Neural crest cell (in vitro differentiated cells): ENCODE measurements around the gene PLN. TPM values are rescaled to one million over a fixed set of nuclear protein-coding genes. Genes with fewer than 3 reads are reported as not detected.

ENCODE experiments used
- DNase-seq: peaks from one replicate; pipeline ENCODE4 v3.0.0; 2021; ENCODE audit warnings: low read depth, mixed read lengths, low spot score
- H3K27ac Mint-ChIP-seq: one replicate; pipeline ENCODE4 v1.8.0; 2021; ENCODE audit warnings: mild to moderate bottlenecking, mixed read lengths; ENCODE audit not compliant: unreplicated experiment
- H3K27me3 Mint-ChIP-seq: 2 replicates; pipeline ENCODE4 v1.8.0; 2021; ENCODE audit warnings: low read depth, mild to moderate bottlenecking, mixed read lengths
- H3K36me3 Mint-ChIP-seq: 2 replicates; pipeline ENCODE4 v1.8.0; 2021; ENCODE audit warnings: low read depth, mild to moderate bottlenecking, mixed read lengths
- H3K4me1 Mint-ChIP-seq: 2 replicates; pipeline ENCODE4 v1.8.0; 2021; ENCODE audit warnings: mixed read lengths
- H3K4me3 Mint-ChIP-seq: one replicate; pipeline ENCODE4 v1.8.0; 2021; ENCODE audit warnings: mild to moderate bottlenecking, mixed read lengths
- H3K9me3 Mint-ChIP-seq: 2 replicates; pipeline ENCODE4 v1.8.0; 2021; ENCODE audit warnings: mixed read lengths
- total RNA-seq: library from RNA; stranded (reverse); gene quantifications from 2 replicates; pipeline ENCODE4 v1.2.1, GENCODE V29; 2021
- TF ChIP-seq, protein P1 (sequence below): fragments of 200-600 bp; sonication (generic); conservative IDR thresholded peaks from 2 replicates; pipeline ENCODE4 v1.5.0; 2021; ENCODE audit warnings: antibody characterized with exemption, mild to moderate bottlenecking

The PLN gene
- total RNA-seq, 1 donor from 2014 or later, result not detected

DNA sequence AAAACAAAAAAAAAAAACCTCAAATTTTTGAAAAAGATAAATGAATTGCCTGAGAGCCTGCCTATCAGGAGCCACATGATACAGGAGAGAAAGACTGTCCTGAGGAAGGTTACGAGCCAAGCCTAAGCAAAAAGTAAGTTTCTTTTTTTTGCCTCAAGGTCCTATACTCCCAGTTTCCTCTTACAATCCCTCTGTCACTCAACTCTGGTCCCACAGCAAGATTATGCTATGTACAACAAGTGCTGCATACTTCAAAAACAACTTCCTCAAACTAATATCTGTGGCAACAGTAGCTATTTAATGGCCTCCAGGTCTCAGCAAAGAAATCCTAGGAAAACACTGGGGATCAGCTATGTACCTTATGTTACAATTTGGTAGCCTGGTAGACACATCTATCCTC, 46.8 kb downstream of the PLN start:
- no peak for DNase-seq
- H3K9me3 Mint-ChIP-seq, result peaks cover 5% of the 10 kb centered on the region
- H3K36me3 Mint-ChIP-seq, result peaks cover 10% of the 10 kb centered on the region
- H3K4me3 Mint-ChIP-seq, result no peak overlapping the region
- H3K27ac Mint-ChIP-seq, result no peak overlapping the region
- TF ChIP-seq, protein P1, sequence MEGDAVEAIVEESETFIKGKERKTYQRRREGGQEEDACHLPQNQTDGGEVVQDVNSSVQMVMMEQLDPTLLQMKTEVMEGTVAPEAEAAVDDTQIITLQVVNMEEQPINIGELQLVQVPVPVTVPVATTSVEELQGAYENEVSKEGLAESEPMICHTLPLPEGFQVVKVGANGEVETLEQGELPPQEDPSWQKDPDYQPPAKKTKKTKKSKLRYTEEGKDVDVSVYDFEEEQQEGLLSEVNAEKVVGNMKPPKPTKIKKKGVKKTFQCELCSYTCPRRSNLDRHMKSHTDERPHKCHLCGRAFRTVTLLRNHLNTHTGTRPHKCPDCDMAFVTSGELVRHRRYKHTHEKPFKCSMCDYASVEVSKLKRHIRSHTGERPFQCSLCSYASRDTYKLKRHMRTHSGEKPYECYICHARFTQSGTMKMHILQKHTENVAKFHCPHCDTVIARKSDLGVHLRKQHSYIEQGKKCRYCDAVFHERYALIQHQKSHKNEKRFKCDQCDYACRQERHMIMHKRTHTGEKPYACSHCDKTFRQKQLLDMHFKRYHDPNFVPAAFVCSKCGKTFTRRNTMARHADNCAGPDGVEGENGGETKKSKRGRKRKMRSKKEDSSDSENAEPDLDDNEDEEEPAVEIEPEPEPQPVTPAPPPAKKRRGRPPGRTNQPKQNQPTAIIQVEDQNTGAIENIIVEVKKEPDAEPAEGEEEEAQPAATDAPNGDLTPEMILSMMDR, result no peak
- H3K4me1 Mint-ChIP-seq, result peaks cover 14% of the 10 kb centered on the region
- no peaks in the 10 kb centered on the region for H3K27me3 Mint-ChIP-seq

DNA sequence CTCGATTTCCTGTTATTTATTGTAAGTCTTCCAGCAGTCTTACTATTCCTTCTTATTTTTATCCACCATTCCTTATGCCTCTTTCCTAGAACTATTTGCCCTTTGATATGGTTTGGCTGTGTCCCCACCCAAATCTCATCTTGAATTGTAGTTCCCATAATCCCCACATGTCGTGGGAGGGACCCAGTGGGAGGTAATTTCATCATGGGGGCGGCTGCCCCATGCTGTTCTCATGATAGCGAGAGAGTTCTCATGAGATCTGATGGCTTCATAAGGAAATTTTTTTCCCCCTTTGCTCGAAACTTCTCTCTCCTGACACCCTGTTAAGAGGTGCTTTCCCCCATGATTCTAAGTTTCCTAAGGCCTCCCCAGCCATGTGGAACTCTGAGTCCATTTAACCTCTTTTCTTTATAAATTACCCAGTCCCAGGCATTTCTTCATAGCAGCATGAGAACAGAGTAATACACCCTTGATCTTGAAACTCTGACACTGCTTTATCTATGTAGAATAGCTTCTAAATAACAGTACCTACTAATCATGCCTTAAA, 48.8 kb downstream of the PLN start:
- Mint-ChIP-seq H3K9me3 (peaks cover 5% of the 10 kb centered on the region), H3K4me3 (no peak overlapping the region), H3K4me1 (peaks cover 6% of the 10 kb centered on the region), H3K27me3 (no peaks in the 10 kb centered on the region), H3K27ac (no peak overlapping the region), H3K36me3 (peaks cover 12% of the 10 kb centered on the region)
- no peak for DNase-seq
- TF ChIP-seq, protein P1, result no peak

DNA sequence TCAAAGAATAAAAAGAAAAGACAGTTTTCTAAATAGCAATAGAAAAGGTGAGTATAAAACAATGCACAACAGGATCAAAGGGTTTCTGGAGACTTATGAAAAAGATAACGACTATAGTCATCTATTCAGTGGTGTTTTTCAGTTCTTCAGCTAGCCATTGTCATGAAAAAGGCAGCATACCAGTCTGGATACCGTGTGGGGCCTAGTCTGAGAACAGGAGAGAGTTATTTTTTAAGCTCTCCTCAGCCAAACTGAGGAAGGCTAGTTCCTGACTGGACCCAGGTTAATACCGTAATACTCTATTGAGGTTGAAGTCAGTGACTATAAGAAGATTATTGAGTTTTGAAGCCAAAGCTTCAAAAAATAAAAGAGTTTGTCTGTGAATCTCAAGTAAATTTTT, 49.5 kb downstream of the PLN start:
- H3K27me3 Mint-ChIP-seq, result no peaks in the 10 kb centered on the region
- peaks cover 5% of the 10 kb centered on the region for H3K9me3 Mint-ChIP-seq
- TF ChIP-seq, protein P1, result no peak
- peaks cover 15% of the 10 kb centered on the region for H3K36me3 Mint-ChIP-seq
- no peak for DNase-seq
- no peak overlapping the region for H3K27ac Mint-ChIP-seq
- no peak overlapping the region for H3K4me3 Mint-ChIP-seq
- H3K4me1 Mint-ChIP-seq, result peaks cover 4% of the 10 kb centered on the region

DNA sequence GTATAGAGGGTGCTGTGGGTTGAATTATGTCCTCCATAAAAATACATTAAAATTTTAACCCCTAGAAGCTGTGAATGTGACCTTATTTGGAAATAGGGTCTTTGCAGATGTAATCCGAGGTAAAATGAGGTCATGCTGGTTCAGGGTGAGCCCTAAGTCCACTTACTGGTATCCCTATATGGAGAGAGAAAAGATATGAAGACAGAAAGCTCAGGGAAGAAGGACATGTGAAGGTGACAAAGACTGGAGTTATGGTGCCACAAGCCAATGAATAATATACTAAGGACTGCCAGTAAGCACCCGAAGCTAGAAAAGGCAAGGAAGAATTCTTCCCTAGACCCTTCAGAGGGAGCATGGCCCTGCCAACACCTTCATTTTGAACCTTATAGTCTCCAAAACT, 50.2 kb downstream of the PLN start:
- TF ChIP-seq, protein P1, result no peak
- Mint-ChIP-seq H3K9me3 (peaks cover 5% of the 10 kb centered on the region), H3K27me3 (no peaks in the 10 kb centered on the region), H3K36me3 (peaks cover 20% of the 10 kb centered on the region), H3K4me1 (peaks cover 4% of the 10 kb centered on the region), H3K4me3 (no peak overlapping the region), H3K27ac (no peak overlapping the region)
- no peak for DNase-seq

DNA sequence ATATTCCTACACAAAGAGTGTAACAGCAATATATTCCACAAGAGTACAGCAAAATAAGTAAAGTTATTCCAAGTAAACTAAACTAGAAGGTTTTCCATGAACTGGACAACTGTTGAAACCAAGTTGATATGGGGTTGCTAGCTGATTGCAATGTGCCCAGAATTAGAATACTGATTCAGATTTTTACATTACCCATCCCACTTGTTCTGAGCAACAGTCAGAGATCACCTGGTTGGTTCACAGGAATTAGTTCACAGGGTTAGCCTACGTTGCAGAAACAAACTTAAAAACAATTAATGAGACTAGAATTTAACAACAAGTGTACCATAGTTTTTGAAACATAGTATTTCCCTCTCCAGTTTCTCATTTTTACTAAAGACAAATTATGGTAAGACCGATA, 54.2 kb downstream of the PLN start:
- Mint-ChIP-seq H3K4me1 (no peaks in the 10 kb centered on the region), H3K27me3 (no peaks in the 10 kb centered on the region), H3K36me3 (peaks cover 25% of the 10 kb centered on the region), H3K9me3 (peaks cover 2% of the 10 kb centered on the region), H3K4me3 (no peak overlapping the region), H3K27ac (no peak overlapping the region)
- TF ChIP-seq, protein P1, result no peak
- no peak for DNase-seq
